Measurements from ENCODE around the gene KIAA1191.
"Not testable (repeated sequence)": the region's sequence is repeated elsewhere in the genome, so short reads cannot be mapped to it uniquely, and the experiment has no call there.

The KIAA1191 gene

GRCh38 chr5:176317534-176318374, 43.8 kb downstream of the KIAA1191 start:
- no peak for DNase-seq

- DNase-seq: not testable (repeated sequence)
These were observed 56.2 kb downstream of the KIAA1191 start for GRCh38 chr5:176305356-176305755.
